GM18507 (cell line): ENCODE data around the gene ATG4C.
"Not testable (repeated sequence)": the region's sequence is repeated elsewhere in the genome, so short reads cannot be mapped to it uniquely, and the experiment has no call there.

Experiments
- DNase-seq: peaks from one replicate; pipeline ENCODE4 v3.0.0; 2011; ENCODE audit warnings: low read depth; ENCODE audit not compliant: insufficient read length; ENCODE audit errors: extremely low spot score
- FAIRE-seq: peaks from 2 replicates; lab custom pipeline; 2011; peaks lifted over from hg19 to GRCh38; lab: Jason Lieb, UNC

The ATG4C gene

GRCh38 chr1:62772607-62773295 lies 11.2 kb upstream of the ATG4C start:
- FAIRE-seq (no peak), DNase-seq (no peak)

- FAIRE-seq (no peak), DNase-seq (no peak)
These were observed 9.9 kb upstream of the ATG4C start for GRCh38 chr1:62774006-62774405.

- no peak for DNase-seq
- no peak for FAIRE-seq
These were observed 8.8 kb upstream of the ATG4C start for GRCh38 chr1:62774971-62775595.

GRCh38 chr1:62778208-62778607 lies 5.7 kb upstream of the ATG4C start:
- DNase-seq: no peak
- no peak for FAIRE-seq

- no peak for DNase-seq
- FAIRE-seq: no peak
These were observed 1.9 kb upstream of the ATG4C start for GRCh38 chr1:62781841-62782543.

GRCh38 chr1:62782544-62783212 lies 1.3 kb upstream of the ATG4C start:
- not testable (repeated sequence) for DNase-seq, FAIRE-seq

GRCh38 chr1:62784509-62785365 lies 805 bp downstream of the ATG4C start:
- peak; percentile 74 for FAIRE-seq
- DNase-seq: no peak

- DNase-seq (no peak), FAIRE-seq (no peak)
These were observed 6.8 kb downstream of the ATG4C start for GRCh38 chr1:62790716-62791115.

GRCh38 chr1:62794053-62794452 lies 10.1 kb downstream of the ATG4C start:
- no peak for FAIRE-seq

GRCh38 chr1:62796221-62796620 lies 12.3 kb downstream of the ATG4C start:
- no peak for FAIRE-seq
- no peak for DNase-seq

More at GRCh38 chr1:62794053-62794452, 10.1 kb downstream of the ATG4C start:
- DNase-seq: no peak

GRCh38 chr1:62799688-62800087 lies 15.8 kb downstream of the ATG4C start:
- no peak for FAIRE-seq
- DNase-seq: no peak

GRCh38 chr1:62800281-62800680 lies 16.3 kb downstream of the ATG4C start:
- no peak for DNase-seq
- no peak for FAIRE-seq

GRCh38 chr1:62800825-62801306 lies 16.9 kb downstream of the ATG4C start:
- peak; percentile 93 for FAIRE-seq
- DNase-seq: peak; percentile 62

- FAIRE-seq: peak; percentile 79
These were observed 25.9 kb downstream of the ATG4C start for GRCh38 chr1:62809788-62810187.

GRCh38 chr1:62810420-62811274 lies 26.7 kb downstream of the ATG4C start:
- DNase-seq (peak; percentile 25), FAIRE-seq (peak; percentile 87)

More at GRCh38 chr1:62809788-62810187, 25.9 kb downstream of the ATG4C start:
- DNase-seq: no peak

GRCh38 chr1:62823556-62823955 lies 39.6 kb downstream of the ATG4C start:
- DNase-seq (no peak), FAIRE-seq (no peak)

GRCh38 chr1:62826901-62827300 lies 43.0 kb downstream of the ATG4C start:
- no peak for FAIRE-seq
- DNase-seq: no peak

GRCh38 chr1:62827786-62828185 lies 43.9 kb downstream of the ATG4C start:
- not testable (repeated sequence) for DNase-seq, FAIRE-seq
